Measurements from ENCODE around the gene CYFIP1.

- TF ChIP-seq POLR2A (IDR thresholded peaks at IDR 0.05) = no peak
- no peak for TF ChIP-seq CTCF (IDR thresholded peaks at IDR 0.05)
These were observed 52.4 kb downstream of the CYFIP1 start for GRCh38 chr15:22927761-22928160.
